Right cardiac atrium (tissue), 5 donors: ENCODE data around the gene APOB. TPM values are rescaled to one million over a fixed set of nuclear protein-coding genes. Genes with fewer than 3 reads are reported as not detected.

Source experiments
- ATAC-seq, 2 donors: fragments of 200-7000 bp; cut with Tn5 transposase; one replicate each; pipeline versions ENCODE4 v1.8.0 to v1.9.1; 2020; ENCODE audit warnings: moderate library complexity in 2 of 2, mild to moderate bottlenecking in 1 of 2
- DNase-seq, 3 donors: peaks; one replicate each; pipeline ENCODE4 v3.0.0-alpha.2; 2020
- H3K27ac ChIP-seq: one replicate; pipeline ENCODE4 v1.5.1; 2013; ENCODE audit warnings: mild to moderate bottlenecking, low read length, control low read depth, moderate library complexity
- H3K27me3 ChIP-seq: one replicate; pipeline ENCODE4 v1.6.1; 2013; ENCODE audit not compliant: control insufficient read depth, insufficient read depth
- H3K4me1 ChIP-seq: one replicate; pipeline ENCODE4 v1.6.1; 2013; ENCODE audit warnings: low read length; ENCODE audit not compliant: control insufficient read depth, insufficient read depth
- H3K4me3 ChIP-seq: one replicate; pipeline ENCODE4 v1.5.1; 2013; ENCODE audit warnings: low read length, control low read depth
- H3K9me3 ChIP-seq: one replicate; pipeline ENCODE4 v1.6.1; 2013; ENCODE audit warnings: low read length; ENCODE audit not compliant: control insufficient read depth
- WGBS: extraction: QIAGEN DNeasy Blood & Tissue Kit; methylation state at CpG from one replicate; pipeline ENCODE4 v1.1.7; 2013; 5-methylcytosine and 5-hydroxymethylcytosine counted together
- intact Hi-C, 4 donors: fragments of 100-400 bp; cut with DNase I; formaldehyde crosslinking; loops; one replicate each; pipeline versions ENCODE4 v1.11.0 to v1.14.0; 2022 to 2023
- polyA plus RNA-seq: library from polyadenylated mRNA; stranded (reverse); fragments of 200-250 nt; gene quantifications from one replicate; pipeline ENCODE4 v1.2.3, GENCODE V29; 2013
- total RNA-seq, 4 donors: library from RNA; stranded (reverse); fragmentation: NEBNext Ultra II Directional; extraction: Animal tissue kit (Norgen Biotek cat#: 25700); gene quantifications; one replicate each; pipeline ENCODE4 v1.2.1, GENCODE V29; 2021
- donor health status: healthy with polysubstance abuse.
- donor health status: DM: no; HTN: yes; CAD: no.
- donor health status: DM: no; HTN: no; CAD: no.
- donor health status: DM: no; HTN: yes; CAD: no; lungs with severe emphysema.
- donor health status: DM: yes; HTN: yes; CAD: no.

Gene APOB
- total and polyA plus RNA-seq, 5 donors, result 3.6 to 93.2 (median 15.8) TPM

DNA sequence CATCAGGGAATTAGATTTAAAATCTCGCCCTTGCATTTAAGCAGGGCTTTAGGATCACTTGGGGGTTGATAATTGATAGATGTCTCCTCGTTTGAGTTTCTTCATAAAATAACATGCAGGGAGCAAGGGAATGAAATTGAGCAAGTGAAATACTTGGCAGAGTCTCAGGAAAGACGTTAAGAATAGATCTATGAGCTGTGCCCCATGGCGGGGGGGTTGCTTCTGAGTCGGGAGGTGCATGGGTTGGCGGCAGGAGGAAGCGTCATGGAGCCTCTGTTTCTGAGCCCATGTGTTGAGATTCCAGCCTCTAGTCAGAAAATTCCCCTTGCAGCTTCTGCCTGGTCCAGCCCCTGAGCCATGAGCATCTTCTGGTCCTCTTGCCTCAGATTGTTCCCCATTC, 82.0 kb downstream of the APOB start:
- Histone ChIP-seq H3K9me3 (no peaks in the 10 kb centered on the region), H3K4me3 (no peak overlapping the region), H3K27ac (no peak overlapping the region), H3K27me3 (no peaks in the 10 kb centered on the region), H3K4me1 (no peaks in the 10 kb centered on the region)
- ATAC-seq, result no peak
- WGBS, result 42% methylated on average over 7 of the region's 7 CpGs
- no peak for DNase-seq
- intact Hi-C loops, result loop anchor here (2.0 to 10.0 kb wide), 5 partner anchors 177 to 301 kb away; no protein-coding TSS in a partner anchor

DNA sequence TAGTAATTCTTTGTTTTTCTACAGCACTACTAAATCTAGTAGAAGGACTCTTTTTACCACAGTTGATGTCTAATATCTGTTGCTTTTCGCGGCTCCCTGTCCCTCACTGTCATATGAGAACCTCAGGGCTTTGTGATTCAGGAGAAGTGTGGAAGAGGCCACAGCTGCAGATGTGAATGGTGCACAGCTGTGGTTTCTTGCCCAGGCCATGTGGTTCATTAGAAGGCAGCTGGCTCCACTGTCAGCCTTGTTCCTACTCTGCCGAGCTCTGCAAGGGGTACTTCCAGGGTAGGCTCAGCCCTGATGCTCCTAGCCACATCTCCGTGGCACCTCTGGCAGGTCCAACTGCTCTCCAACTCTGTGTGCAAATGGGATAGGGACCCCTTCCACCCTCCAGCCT, 83.9 kb downstream of the APOB start:
- H3K27ac ChIP-seq, result no peak overlapping the region
- no peak for DNase-seq
- WGBS, result 67% methylated on average over 4 of the region's 4 CpGs
- ATAC-seq, result no peak
- no peak overlapping the region for H3K4me3 ChIP-seq
- no peaks in the 10 kb centered on the region for H3K9me3 ChIP-seq
- no peaks in the 10 kb centered on the region for H3K27me3 ChIP-seq
- no peaks in the 10 kb centered on the region for H3K4me1 ChIP-seq
- intact Hi-C loops, result loop anchor here in 3 of 4 donors (5.0 to 10.0 kb wide), 3 partner anchors 175 to 298 kb away; no protein-coding TSS in a partner anchor

DNA sequence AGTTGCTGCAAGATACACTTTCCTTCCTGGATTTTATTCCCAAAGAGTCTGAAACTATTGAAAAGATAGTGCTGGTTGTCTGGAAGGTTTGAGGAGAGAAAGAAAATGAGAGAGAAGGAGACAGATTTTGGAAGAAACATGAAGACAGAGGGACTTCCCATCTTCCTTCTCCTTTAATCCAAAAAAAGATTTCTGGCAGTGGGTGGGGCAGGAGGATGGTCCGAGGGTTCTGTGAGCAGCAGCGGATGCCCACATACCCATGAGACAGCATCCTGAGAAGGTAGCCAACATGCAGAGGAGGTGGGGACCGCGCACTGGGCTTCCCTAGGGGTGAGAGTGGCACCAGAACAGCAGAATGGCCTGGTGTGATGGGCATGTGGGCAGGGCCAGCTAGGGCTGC, 84.6 kb downstream of the APOB start:
- intact Hi-C loops, result no loop called here
- no peaks in the 10 kb centered on the region for H3K4me1 ChIP-seq
- H3K9me3 ChIP-seq, result no peaks in the 10 kb centered on the region
- no peaks in the 10 kb centered on the region for H3K27me3 ChIP-seq
- whole genome bisulfite sequencing, result 76% methylated on average over 4 of the region's 4 CpGs
- no peak overlapping the region for H3K4me3 ChIP-seq
- ATAC-seq (no peak), DNase-seq (no peak)
- no peak overlapping the region for H3K27ac ChIP-seq

DNA sequence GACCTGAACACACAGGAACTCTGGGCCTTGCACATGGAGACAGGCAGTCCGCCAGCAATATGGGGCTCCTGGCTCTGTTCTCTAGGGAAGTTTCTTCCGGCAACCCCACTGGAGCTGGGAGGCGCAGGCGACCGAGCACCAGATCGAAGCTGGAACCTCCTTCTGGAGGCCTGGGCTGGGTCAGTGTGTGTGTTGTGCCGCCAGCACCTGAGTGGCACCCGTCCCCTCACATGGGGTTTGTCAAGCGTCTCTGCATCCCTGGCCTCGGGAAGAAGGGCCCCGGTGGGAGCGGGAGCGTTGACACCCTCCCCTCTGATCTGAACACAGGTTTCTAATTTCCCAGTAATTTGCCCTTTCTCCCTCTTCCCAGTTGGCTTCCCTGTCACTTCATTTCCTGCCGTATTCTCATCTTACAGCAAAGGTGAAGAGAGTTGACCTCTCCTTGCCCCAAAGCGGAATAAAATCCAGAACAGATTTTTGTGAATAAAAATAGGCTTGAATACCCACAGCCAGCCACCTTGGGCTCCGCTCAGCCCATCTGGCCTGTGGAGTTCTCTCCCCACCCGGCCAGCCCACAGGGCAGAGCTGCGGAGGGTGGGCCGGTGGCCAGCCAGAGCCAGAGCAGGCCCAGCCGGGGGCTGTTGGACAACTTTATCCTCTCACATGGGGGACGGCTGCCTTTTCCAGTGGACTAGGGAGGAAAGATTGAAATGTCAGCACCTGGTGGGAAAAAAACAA, 85.9 kb downstream of the APOB start:
- Histone ChIP-seq H3K27me3 (no peaks in the 10 kb centered on the region), H3K27ac (no peak overlapping the region), H3K9me3 (no peaks in the 10 kb centered on the region), H3K4me1 (no peaks in the 10 kb centered on the region), H3K4me3 (no peak overlapping the region)
- DNase-seq (no peak), ATAC-seq (no peak)
- WGBS, result 71% methylated on average over 21 of the region's 21 CpGs
- intact Hi-C loops, result no loop called here

DNA sequence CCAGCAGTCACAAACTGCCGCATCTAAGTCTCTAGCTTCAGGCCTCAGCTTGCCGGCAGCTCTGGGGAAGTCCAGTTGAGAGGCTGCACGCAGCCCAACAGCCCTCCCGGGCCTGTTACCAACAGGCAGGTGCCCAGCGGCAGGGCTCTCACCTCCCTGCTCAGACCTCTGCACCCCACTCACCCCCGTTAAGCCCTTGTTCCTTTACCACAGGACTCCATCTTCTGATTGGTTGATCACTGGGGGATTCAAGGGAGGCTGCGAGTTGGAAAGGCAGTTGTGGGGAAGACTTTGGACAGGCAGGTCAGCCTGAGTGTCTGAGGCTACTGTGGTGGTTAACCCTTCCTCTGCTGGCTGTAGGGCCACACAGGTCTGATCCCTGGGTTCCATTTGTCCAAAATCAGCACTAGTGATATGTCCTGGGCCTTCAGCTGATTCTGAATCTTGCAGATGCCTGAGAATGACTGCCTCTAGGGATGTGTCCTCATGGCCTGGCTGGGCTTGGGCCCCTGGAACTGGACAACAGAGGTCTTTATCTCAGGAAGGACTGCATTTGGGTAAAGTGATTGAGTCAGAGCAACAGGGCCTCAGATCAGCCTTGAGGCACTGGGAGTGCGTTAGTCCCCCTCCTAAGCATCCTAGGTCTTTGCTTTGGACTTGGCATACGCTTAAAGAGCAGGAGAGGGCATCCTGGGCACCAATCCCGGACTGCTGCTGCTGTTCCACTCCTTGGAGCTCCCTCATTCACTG, 88.4 kb downstream of the APOB start:
- no peak for DNase-seq
- no peaks in the 10 kb centered on the region for H3K27me3 ChIP-seq
- H3K4me1 ChIP-seq, result no peaks in the 10 kb centered on the region
- no peak overlapping the region for H3K27ac ChIP-seq
- no peaks in the 10 kb centered on the region for H3K9me3 ChIP-seq
- 73% methylated on average over 10 of the region's 10 CpGs for WGBS
- H3K4me3 ChIP-seq, result no peak overlapping the region
- no peak for ATAC-seq
- intact Hi-C loops, result no loop called here

DNA sequence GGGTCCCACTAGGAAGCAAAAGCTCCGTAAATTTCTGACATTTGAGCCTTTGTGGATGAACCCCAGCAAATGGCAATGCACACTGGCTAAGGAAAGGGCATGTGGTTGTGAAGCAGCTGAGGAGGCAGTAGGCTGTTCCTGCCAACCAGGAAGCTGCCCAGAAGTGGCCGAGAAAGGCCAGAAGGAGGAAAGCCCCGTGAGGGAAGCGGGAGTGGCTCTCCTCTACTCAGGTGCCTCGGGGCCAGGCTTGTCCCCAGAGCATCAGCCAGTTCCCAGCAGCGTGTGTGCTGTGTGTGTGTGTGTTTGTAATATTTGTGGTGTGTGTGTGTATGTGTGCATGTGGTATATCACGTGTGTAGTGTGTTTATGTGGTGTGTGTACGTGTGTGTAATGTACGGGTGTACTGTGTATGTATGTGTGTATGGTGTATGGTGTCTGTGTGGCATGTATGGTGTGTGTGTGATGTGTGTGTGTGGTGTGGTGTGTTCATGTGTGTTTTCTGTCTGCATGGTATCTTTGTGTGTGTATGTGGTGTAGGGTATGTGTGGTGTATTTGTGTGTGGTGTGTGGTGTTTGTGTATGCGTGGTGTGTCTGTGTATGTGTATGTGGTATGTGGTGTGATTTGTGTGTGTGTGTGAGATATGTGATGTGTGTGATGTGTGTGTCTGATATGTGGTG, 90.6 kb downstream of the APOB start:
- Histone ChIP-seq H3K27ac (no peak overlapping the region), H3K4me3 (no peak overlapping the region), H3K4me1 (no peaks in the 10 kb centered on the region), H3K9me3 (no peaks in the 10 kb centered on the region), H3K27me3 (no peaks in the 10 kb centered on the region)
- ATAC-seq (no peak), DNase-seq (no peak)
- intact Hi-C loops, result no loop called here
- 74% methylated on average over 10 of the region's 10 CpGs for WGBS

Other genes starting within 250 kb of the APOB start
- 10 to 100 TPM in 1 of 4 donors, 1 to 10 TPM in 3; 6.9 to 10.8 (median 7.8) TPM for gene LDAH, start 221.0 kb downstream of the APOB start, total RNA-seq
- 4.6 TPM for gene LDAH, start 221.0 kb downstream of the APOB start, polyA plus RNA-seq
- gene TDRD15, start 79.9 kb upstream of the APOB start, total RNA-seq, result not detected
- gene TDRD15, start 79.9 kb upstream of the APOB start, polyA plus RNA-seq, result not detected